Inflammatory macrophage (primary cell): ENCODE results near the gene ASMT.
"Not testable (repeated sequence)": the region's sequence is repeated elsewhere in the genome, so short reads cannot be mapped to it uniquely, and the experiment has no call there.

Source experiments
- DNase-seq, 2 donors: peaks; one replicate each; pipeline ENCODE4 v3.0.0-alpha.2; 2020 to 2022
- total RNA-seq, 18 experiments: gene quantifications; one replicate each; lab custom pipeline; 2026; ENCODE audit warnings: mixed read lengths in 6 of 18, inconsistent platforms in 2 of 18; lab: John Stamatoyannopoulos, UW

The ASMT gene
- 0 to 0.18 (median 0.03) reads per million in 18 experiments for total RNA-seq

GRCh38 chrX:1614927-1615326, at the start of gene ASMT:
Gene ASMT (plus strand): TSS chrX:1615059. CDS start chrX:1615200, 141 bp downstream.
- no peak for DNase-seq

- not testable (repeated sequence) for DNase-seq
Observed at GRCh38 chrX:1574181-1574580, 40.7 kb upstream of the ASMT start.

GRCh38 chrX:1576201-1576992, 38.5 kb upstream of the ASMT start:
- no peak for DNase-seq

GRCh38 chrX:1577845-1578244, 37.0 kb upstream of the ASMT start:
- no peak for DNase-seq

- no peak for DNase-seq
Observed at GRCh38 chrX:1578511-1579173, 36.2 kb upstream of the ASMT start.

- peak; percentile 78 to 89 for DNase-seq
Observed at GRCh38 chrX:1581132-1581531, 33.7 kb upstream of the ASMT start.

- peak in 1 of 2 donors; percentile 39 for DNase-seq
Observed at GRCh38 chrX:1582686-1583437, 32.0 kb upstream of the ASMT start.

GRCh38 chrX:1584237-1585011, 30.4 kb upstream of the ASMT start:
- no peak for DNase-seq

- DNase-seq, result no peak
Observed at GRCh38 chrX:1587161-1587560, 27.7 kb upstream of the ASMT start.

- no peak for DNase-seq
Observed at GRCh38 chrX:1589356-1590130, 25.3 kb upstream of the ASMT start.

GRCh38 chrX:1591102-1591862, 23.6 kb upstream of the ASMT start, which contains the start of gene AKAP17A:
Gene AKAP17A (plus strand): TSS chrX:1591604. CDS start chrX:1593463, 1,859 bp downstream.
- DNase-seq, result peak; percentile 96 to 97

- no peak for DNase-seq
Observed at GRCh38 chrX:1591863-1592469, 22.9 kb upstream of the ASMT start.

- peak; percentile 48 to 69 for DNase-seq
Observed at GRCh38 chrX:1592470-1593142, 22.3 kb upstream of the ASMT start.

GRCh38 chrX:1593286-1594271, 21.3 kb upstream of the ASMT start:
- DNase-seq, result no peak

- no peak for DNase-seq
Observed at GRCh38 chrX:1595711-1596060, 19.2 kb upstream of the ASMT start.

GRCh38 chrX:1596676-1597344, 18.0 kb upstream of the ASMT start:
- no peak for DNase-seq

GRCh38 chrX:1597345-1598020, 17.4 kb upstream of the ASMT start:
- DNase-seq, result no peak
